HG02798 (cell line): ENCODE results near the gene HSFX2.
"Not testable (repeated sequence)": the region's sequence is repeated elsewhere in the genome, so short reads cannot be mapped to it uniquely, and the experiment has no call there.

Experiments
- ATAC-seq: cut with Tn5 transposase; IDR thresholded peaks from one replicate; pipeline ENCODE4 v1.9.1; 2021; ENCODE audit warnings: mild to moderate bottlenecking; ENCODE audit not compliant: unreplicated experiment, poor library complexity

The HSFX2 gene, protein sequence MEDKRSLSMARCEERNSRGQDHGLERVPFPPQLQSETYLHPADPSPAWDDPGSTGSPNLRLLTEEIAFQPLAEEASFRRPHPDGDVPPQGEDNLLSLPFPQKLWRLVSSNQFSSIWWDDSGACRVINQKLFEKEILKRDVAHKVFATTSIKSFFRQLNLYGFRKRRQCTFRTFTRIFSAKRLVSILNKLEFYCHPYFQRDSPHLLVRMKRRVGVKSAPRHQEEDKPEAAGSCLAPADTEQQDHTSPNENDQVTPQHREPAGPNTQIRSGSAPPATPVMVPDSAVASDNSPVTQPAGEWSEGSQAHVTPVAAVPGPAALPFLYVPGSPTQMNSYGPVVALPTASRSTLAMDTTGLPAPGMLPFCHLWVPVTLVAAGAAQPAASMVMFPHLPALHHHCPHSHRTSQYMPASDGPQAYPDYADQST

DNA sequence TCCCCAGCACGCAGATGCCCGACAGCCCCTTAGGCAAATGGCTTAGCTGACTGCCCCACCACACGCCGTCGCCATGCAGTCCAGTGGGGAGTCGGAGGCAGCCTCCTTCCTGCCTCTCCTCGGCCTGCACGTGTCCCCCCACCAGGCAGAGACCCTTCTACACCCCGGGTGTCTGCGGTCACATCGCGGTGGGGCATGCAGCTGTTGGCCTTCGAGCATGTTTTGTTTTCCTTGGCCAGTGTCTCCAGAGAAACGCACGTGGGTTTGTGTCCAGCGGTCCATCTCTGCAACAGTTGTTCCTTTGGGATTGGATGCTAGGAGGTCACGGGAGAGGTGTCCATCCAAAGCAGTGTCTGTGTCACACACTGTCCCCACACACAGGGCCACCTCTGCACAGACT is at the start of gene HSFX2:
HSFX2 (minus strand) TSS at position 101 of the 400 bp plus-strand sequence. CDS start 614 bp downstream, outside the sequence.
- ATAC-seq = not testable (repeated sequence)

DNA sequence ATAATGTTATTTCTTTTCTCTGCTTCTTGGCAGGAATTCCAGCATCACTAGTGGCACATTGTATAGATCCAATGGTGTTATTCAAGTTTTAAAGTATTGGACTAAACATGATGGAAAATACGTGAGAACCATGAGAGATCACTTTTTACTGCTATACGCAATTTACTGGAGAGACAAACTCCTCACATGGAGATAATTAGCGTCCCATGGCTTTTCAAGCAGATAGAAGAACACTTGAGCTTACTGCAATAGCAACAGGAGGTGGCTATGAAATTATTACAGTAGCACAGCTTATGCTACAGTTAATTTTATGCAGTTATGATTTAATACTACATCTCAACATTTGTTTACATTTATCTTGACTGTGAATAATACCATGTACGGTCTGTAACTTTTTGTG is 48.4 kb upstream of the HSFX2 start:
- no peak for ATAC-seq

GRCh38 chrX:149641835-149642234 is 46.7 kb upstream of the HSFX2 start:
- no peak for ATAC-seq

- ATAC-seq = no peak
Observed at GRCh38 chrX:149641432-149641831, 46.3 kb upstream of the HSFX2 start.

- no peak for ATAC-seq
Observed at GRCh38 chrX:149639568-149639967, 44.5 kb upstream of the HSFX2 start.

GRCh38 chrX:149638860-149639259 is 43.7 kb upstream of the HSFX2 start:
- no peak for ATAC-seq

DNA sequence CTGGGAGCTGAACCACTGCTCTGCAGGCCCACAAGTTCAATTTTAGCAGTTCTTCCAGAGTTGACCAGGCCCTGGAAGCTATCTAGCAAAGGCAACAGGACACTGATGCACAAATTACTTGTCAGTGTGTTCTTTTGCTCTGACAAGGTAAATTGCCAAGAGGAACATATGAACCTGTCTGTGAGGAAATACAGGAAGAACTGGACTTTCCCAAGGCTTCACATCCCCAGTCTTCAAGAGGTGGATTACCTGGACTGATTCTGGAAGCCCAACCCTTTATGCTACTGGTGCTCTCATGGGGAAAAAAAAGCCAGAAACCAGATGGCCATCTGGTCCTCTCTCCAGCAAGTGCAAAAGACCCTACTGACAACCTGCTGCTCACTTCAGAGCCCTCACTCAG is 38.4 kb upstream of the HSFX2 start:
- ATAC-seq = no peak

- ATAC-seq = peak; percentile 96
Observed at GRCh38 chrX:149631234-149632165, 36.4 kb upstream of the HSFX2 start, which contains the start of gene TMEM185A. Gene TMEM185A (minus strand): TSS chrX:149631792. CDS start chrX:149631580, 212 bp downstream.

DNA sequence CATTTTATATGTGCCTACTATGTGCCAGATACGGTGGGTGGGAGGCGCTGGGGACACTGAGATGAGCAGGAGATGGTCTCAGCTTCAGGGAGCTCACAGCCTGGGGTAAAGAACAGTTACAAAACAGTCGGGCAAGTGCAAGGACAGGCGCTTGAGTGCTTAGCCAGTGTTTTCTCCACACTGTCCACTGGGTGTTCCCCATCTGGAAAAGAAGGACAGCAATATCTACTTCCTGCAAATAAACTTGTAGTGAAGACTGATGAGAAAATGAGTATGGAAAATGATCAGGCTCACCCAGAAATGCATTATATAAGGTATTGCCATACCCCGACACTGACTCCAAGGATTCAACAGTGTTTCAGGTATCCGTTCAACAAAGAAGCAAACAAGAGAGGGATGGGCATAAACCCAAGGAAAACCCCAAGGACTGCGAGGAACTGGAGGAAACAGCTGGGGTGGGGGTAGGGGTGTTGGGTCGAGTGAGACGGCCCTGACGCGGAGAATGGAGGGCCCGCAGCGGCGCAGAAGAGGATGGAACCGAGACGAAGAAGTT is 35.6 kb upstream of the HSFX2 start:
- ATAC-seq = no peak

DNA sequence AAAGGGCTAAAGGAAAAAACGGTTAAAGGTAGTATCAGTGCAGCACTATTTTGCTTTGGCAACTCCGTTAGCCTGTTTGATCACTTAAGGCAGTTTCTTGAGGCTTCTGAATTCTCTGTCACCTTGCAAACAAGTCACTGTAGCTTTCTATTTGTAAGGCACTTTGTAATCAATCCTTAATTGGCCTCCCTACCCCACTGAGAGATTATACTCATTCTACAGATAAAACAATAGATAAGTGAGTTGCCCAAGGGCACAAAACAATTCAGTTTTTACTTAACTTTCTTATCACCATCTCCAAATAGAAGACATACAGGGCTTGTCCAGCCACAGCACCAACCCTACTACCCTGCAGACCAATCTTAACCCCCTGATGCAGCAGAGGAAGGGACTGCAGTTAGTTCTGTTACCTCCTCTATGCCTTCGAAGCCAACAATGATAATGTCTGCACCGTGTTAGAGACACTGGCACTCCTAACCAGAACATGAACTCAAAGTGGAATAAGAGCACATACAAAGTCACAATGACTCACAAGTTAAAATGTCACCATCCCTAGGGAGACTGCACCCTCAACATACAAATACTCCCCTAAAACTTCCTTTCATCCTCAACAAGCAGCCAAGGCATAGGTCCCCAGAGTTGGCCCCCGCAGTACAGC is 34.7 kb upstream of the HSFX2 start:
- no peak for ATAC-seq

DNA sequence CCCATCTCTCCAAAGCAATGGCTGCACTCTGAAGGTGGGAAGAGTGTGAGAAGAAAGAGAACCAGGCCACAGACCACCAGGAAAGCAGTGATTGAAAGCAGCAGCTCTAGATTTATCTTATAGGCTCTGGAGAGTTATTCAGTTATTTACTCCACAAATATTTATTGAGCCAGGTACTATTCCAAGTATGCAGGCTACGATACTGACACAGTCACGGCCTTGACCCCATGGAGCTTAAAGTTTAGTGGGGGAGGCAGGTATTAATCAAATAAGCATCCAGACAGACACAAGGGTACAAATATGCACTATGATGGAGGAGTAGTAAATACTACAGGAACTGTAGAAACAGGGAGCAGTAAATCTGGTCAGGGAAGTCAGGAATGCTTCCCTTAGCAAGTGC is 33.7 kb upstream of the HSFX2 start:
- ATAC-seq = no peak

GRCh38 chrX:149628280-149628679 is 33.2 kb upstream of the HSFX2 start:
- no peak for ATAC-seq

DNA sequence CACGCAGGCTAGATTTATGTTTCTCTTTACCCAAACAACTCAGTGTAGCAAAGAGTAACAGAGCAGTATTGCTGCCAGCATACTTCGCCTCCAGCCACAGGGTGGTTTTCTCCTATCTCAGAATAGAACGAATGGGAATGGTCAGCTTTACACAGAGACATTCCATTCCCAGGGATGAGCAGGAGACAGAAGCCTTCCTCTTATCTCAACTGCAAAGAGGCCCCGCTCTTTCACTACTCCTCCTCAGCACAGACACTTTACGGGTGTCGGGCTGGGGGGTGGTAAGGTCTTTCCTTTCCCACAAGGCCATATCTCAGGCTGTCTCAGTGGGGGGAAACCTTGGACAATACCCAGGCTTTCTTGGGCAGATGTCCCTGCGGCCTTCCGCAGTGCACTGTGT is 31.7 kb upstream of the HSFX2 start:
- ATAC-seq = not testable (repeated sequence)

GRCh38 chrX:149619662-149620061 is 24.5 kb upstream of the HSFX2 start:
- not testable (repeated sequence) for ATAC-seq

DNA sequence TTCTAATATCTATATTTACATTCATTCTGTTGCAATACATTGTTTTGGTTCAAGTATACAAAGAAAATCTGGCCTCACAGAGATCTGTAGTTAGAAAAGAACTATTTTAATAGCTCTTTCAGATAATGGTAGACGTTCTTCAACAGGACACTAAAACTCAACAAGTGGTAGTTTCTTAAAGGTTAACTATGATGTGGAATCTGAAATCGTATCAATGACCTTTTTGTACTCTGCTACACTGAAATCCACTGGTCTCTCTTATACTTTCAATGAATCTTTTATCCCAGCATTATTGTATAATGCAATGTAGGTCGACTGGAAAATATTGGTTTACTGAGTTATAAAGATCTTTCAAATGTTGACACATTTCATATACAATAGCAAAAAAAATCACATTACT is 23.8 kb upstream of the HSFX2 start:
- ATAC-seq = no peak

GRCh38 chrX:149611623-149612175 is 16.6 kb upstream of the HSFX2 start:
- no peak for ATAC-seq

DNA sequence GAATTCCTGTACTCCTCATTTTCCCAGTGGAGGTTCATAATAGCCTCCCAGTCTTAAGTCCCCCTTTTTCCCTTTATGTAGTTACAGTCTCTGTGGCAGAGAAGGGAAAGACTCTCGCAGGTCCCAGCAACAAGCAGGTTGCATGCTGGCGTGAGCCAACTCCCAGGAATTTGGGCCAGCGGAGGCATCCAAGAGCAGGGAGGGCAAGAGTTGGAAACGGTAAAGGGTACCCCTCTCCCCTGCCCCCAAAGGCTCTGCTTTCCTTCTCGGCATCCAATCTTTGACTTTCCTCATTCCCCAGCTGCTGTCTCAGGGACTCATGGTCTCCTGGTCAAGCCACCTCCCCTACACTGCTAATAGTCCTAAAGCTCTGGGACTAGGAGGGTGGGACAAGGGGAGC is 15.4 kb upstream of the HSFX2 start:
- no peak for ATAC-seq

- ATAC-seq = no peak
Observed at GRCh38 chrX:149607699-149608098, 12.6 kb upstream of the HSFX2 start.

DNA sequence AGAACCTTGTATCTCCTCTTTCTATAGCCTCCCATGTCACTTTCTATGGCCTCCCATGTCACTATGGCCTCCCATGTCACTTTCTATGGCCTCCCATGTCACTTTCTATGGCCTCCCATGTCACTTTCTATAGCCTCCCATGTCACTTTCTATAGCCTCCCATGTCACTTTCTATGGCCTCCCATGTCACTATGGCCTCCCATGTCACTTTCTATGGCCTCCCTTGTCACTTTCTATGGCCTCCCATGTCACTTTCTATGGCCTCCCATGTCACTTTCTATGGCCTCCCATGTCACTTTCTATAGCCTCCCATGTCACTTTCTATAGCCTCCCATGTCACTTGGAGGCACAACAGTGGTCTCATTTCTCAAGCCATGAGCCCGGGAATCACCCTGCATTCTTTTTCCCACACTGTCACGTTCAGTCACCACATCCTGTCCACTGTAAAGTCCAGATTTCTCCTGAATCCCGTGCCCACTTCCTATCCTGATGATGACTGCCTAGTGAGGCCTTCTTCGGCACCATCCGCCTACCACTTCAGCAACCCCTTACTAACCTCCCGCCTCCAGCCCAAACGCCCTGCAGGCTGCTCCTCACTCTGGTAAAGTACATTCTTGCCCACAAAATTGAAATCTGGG is 10.3 kb upstream of the HSFX2 start:
- ATAC-seq = not testable (repeated sequence)
